GM12892 (cell line): ENCODE measurements around the gene SEC16A.

Experiments
- DNase-seq: peaks from one replicate; pipeline ENCODE4 v3.0.0; 2011; ENCODE audit not compliant: insufficient read length
- FAIRE-seq: peaks from 2 replicates; lab custom pipeline; 2011; peaks lifted over from hg19 to GRCh38; lab: Jason Lieb, UNC
- POLR2A ChIP-seq: IDR thresholded peaks from 2 replicates; pipeline ENCODE4 v1.6.1; 2011; ENCODE audit warnings: low read depth, low read length, control low read depth
- POLR2AphosphoS5 ChIP-seq: IDR thresholded peaks from 2 replicates; pipeline ENCODE4 v1.6.1; 2011; ENCODE audit warnings: low read depth, low read length, control low read depth
- TAF1 ChIP-seq: IDR thresholded peaks from 2 replicates; pipeline ENCODE4 v1.6.1; 2011; ENCODE audit warnings: low read depth, mild to moderate bottlenecking, control low read depth, low read length, borderline replicate concordance

SEC16A gene

GRCh38 chr9:136527131-136527530 lies 44.3 kb upstream of the SEC16A start:
- DNase-seq (no peak), FAIRE-seq (no peak)
- TF ChIP-seq POLR2A, result no peak
- TF ChIP-seq TAF1, result no peak
- TF ChIP-seq POLR2AphosphoS5, result no peak

DNA sequence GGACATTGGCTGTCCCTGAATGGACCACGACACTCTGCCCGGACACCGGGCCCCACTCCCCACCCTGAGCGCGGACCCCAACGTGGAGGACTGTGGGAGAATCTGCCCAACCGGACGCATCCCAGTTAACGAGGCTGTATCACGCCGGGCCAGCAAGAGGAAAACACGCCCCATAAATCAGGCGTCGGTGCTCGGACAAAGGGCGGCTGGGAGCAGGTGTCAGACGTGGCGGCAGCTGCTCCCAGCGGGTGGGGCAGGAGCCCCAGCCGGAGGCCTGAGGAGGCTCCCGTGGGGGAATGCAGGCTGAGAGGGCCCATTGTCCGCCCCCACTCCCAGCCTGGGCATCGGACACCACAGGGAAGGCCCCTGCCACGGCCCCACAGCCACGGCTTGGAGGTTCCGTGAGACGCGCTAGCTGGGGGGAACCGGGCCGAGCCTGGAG lies 43.8 kb upstream of the SEC16A start:
- TF ChIP-seq POLR2A (no peak), POLR2AphosphoS5 (no peak), TAF1 (no peak)
- no peak for FAIRE-seq
- no peak for DNase-seq

GRCh38 chr9:136525841-136526499 lies 43.1 kb upstream of the SEC16A start:
- TF ChIP-seq POLR2AphosphoS5, result no peak
- TF ChIP-seq POLR2A, result no peak
- TF ChIP-seq TAF1, result no peak
- no peak for FAIRE-seq
- DNase-seq, result no peak

DNA sequence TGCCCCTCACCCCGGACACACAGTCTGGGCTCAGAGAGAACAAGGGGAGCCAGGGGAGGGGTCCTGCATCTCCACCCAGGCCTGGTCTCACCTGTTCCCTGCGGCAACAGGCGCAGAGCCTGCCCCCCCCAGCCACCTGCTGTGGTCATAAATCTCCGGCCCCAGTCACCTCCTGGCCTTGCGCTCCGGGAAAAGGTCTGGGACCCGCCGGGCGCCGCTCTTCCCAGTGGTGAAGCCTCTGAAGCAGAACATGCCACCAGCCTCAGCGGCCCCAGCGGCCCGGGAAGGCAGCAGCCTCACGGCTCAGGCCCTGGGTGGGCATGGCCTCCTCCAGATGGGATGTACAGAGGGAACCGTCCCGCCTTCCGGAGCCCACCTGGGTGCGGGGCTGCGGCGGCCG lies 42.4 kb upstream of the SEC16A start:
- DNase-seq, result no peak
- no peak for TF ChIP-seq POLR2AphosphoS5
- FAIRE-seq, result no peak

- TF ChIP-seq POLR2AphosphoS5 (no peak), POLR2A (no peak), TAF1 (no peak)
- FAIRE-seq, result no peak
- DNase-seq, result no peak
These were observed 39.7 kb upstream of the SEC16A start for GRCh38 chr9:136522314-136523237.

GRCh38 chr9:136521537-136521936 lies 38.7 kb upstream of the SEC16A start:
- TF ChIP-seq POLR2A, result no peak
- no peak for TF ChIP-seq POLR2AphosphoS5
- TF ChIP-seq TAF1, result no peak
- DNase-seq, result no peak
- FAIRE-seq, result no peak

- DNase-seq (no peak), FAIRE-seq (no peak)
- TF ChIP-seq POLR2A (no peak), POLR2AphosphoS5 (no peak), TAF1 (no peak)
These were observed 37.3 kb upstream of the SEC16A start for GRCh38 chr9:136520053-136520540.

GRCh38 chr9:136519263-136520052 lies 36.6 kb upstream of the SEC16A start:
- no peak for TF ChIP-seq TAF1
- no peak for TF ChIP-seq POLR2AphosphoS5
- no peak for TF ChIP-seq POLR2A

GRCh38 chr9:136518623-136519022 lies 35.8 kb upstream of the SEC16A start:
- no peak for TF ChIP-seq TAF1
- TF ChIP-seq POLR2AphosphoS5, result no peak
- DNase-seq (no peak), FAIRE-seq (no peak)

More at GRCh38 chr9:136519263-136520052, 36.6 kb upstream of the SEC16A start:
- FAIRE-seq, result no peak
- no peak for DNase-seq

GRCh38 chr9:136517950-136518349 lies 35.1 kb upstream of the SEC16A start:
- FAIRE-seq (no peak), DNase-seq (no peak)
- TF ChIP-seq TAF1, result no peak
- no peak for TF ChIP-seq POLR2A
- TF ChIP-seq POLR2AphosphoS5, result no peak

- no peak for TF ChIP-seq TAF1
- TF ChIP-seq POLR2A, result no peak
- no peak for TF ChIP-seq POLR2AphosphoS5
- FAIRE-seq (no peak), DNase-seq (no peak)
These were observed 34.3 kb upstream of the SEC16A start for GRCh38 chr9:136517012-136517743.
